Gastrocnemius medialis (tissue), 4 donors: ENCODE results near the gene ARID5A.

ENCODE experiments used
- CTCF ChIP-seq, 5 experiments: fragments of 450-650 bp in 3 of 5; fragments of 200-600 bp in 2 of 5; sonication (generic) in 2 of 5; IDR thresholded peaks in 4 of 5; conservative IDR thresholded peaks in 1 of 5; 1 replicate in 4 of 5; 2 replicates in 1 of 5; pipeline ENCODE4 v1.5.1; 2016 to 2019; ENCODE audit warnings: antibody characterized with exemption in 5 of 5, mild to moderate bottlenecking in 3 of 5, moderate library complexity in 3 of 5
- POLR2A ChIP-seq, 2 donors: fragments of 450-650 bp; IDR thresholded peaks; one replicate each; pipeline ENCODE4 v1.6.1; 2017; ENCODE audit warnings: antibody characterized with exemption in 2 of 2, mild to moderate bottlenecking in 2 of 2, moderate library complexity in 2 of 2

DNA sequence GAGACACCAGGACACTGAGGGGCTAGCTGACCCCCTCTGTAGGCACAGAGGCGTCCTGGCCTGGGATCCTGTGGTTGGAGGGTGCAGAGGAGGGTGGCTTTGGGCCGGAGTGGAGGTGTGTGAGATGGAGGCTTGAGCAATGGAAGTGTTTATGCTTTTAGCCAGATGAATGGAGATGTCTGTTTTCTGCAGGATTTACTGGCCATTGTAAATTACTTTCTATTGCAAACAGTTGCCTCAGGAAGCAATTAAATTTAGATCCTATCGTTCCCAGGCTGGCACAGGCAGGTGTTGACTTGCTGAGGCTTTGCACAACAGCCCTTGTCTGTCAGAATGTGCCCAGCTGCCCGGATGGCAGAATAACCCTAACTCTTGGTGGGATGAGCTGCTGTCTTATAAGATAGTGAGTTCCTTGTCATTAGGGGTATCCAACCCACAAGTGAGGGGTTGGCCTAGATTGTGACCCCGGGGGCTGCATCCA, 1.8 kb upstream of the ARID5A start:
- peak in 1 of 2 donors; percentile 23 for TF ChIP-seq POLR2A (IDR thresholded peaks at IDR 0.05)
- no peak for TF ChIP-seq CTCF (IDR thresholded peaks at IDR 0.05 in 4 of 5, conservative IDR thresholded peaks at IDR 0.05 in 1 of 5)
